Embryonic facial prominence (tissue), 1 donor: ENCODE data around the gene BBLN.

Experiments
- DNase-seq: peaks from one replicate; pipeline ENCODE4 v3.0.0-alpha.2; 2016; ENCODE audit errors: extremely low spot score

The BBLN gene

GRCh38 chr9:128211981-128212281 lies 51.9 kb downstream of the BBLN start:
- DNase-seq = no peak
